T47D (cell line): ENCODE results near the gene RSRC2.
"Not testable (repeated sequence)": the region's sequence is repeated elsewhere in the genome, so short reads cannot be mapped to it uniquely, and the experiment has no call there.

Experiments used
- DNase-seq, 2 experiments: peaks; one replicate each; pipeline versions ENCODE4 v3.0.0 to v3.0.0-alpha.2; 2011 to 2012; ENCODE audit warnings: low read depth in 1 of 2, low spot score in 1 of 2
- JUND ChIP-seq: IDR thresholded peaks from 2 replicates; pipeline ENCODE4 v1.6.1; 2012; ENCODE audit warnings: low read depth
- in situ Hi-C: cut with HindIII; loops from 2 replicates; pipeline ENCODE4 v1.10.0; 2016; ENCODE audit warnings: low sequenced_read_pairs, low pct_unique_long_range_greater_than_20kb

The RSRC2 gene

DNA sequence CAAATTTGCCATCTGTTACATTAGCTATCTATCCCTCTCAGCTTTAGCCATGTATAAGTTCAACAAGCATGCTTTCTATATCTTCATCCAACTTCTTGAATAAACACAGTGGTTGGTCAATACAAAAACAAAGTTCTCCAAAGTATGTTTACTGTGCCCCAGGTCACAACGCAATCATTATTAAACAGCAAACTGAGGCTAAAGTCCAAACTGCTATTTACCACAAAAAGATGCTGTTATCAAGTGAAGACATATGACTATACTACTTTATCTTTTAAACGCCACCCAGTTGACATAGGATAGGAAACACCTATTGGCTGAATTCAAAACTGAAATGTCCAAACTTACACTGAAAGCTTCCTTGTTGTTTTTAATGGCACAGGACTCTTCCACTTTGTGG lies 37.7 kb downstream of the RSRC2 start:
- in situ Hi-C loops = no loop called here
- DNase-seq = no peak
- no peak for TF ChIP-seq JUND

DNA sequence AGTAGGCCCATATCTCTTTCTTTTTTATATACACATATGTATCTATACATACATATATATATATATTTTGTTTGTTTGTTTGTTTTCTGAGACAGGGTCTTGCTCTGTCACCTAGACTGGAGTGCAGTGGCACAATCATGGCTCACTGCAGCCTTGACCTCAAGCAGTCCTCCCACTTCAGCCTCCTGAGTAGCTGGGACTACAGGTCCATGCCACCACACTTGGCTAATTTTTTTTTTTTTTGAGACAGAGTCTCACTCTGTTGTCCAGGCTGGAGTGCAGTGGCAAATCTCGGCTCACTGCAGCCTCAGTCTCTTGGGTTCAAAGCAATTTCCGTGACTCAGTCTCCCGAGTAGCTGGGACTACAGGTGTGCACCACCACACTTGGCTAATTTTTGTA lies 38.9 kb downstream of the RSRC2 start:
- in situ Hi-C loops = not testable (repeated sequence)

DNA sequence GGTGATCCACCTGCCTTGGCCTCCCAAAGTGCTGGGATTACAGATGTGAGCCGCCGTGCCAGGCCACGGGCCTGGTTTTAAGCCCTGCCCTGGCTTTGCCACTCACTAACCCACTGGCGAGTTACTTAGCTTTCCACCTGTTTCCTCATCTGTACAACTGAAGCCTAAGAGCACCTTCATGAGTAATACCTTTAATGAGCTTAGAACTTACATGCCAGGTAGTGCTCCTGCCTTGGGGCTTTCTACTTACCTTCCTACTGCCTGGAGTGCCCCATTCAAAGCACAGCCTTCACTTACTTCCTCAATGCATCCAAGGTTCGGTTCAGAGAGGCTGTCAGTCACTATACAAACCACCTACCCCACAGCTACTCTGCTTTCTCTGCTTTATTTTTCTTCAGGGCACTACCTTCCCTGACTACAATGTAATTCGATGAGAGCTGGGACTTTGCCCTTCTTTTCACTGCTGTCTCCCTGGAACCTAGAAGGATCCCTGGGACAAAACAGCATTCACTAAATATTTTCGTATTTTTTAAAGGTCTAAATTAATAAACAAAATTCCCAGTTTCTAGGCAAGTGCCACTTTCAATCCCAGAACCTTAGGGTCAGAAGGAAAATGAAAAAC lies 39.8 kb downstream of the RSRC2 start:
- no peak for TF ChIP-seq JUND
- in situ Hi-C loops = no loop called here
- DNase-seq = no peak

More for the DNA sequence above, 38.9 kb downstream of the RSRC2 start:
- not testable (repeated sequence) for DNase-seq

DNA sequence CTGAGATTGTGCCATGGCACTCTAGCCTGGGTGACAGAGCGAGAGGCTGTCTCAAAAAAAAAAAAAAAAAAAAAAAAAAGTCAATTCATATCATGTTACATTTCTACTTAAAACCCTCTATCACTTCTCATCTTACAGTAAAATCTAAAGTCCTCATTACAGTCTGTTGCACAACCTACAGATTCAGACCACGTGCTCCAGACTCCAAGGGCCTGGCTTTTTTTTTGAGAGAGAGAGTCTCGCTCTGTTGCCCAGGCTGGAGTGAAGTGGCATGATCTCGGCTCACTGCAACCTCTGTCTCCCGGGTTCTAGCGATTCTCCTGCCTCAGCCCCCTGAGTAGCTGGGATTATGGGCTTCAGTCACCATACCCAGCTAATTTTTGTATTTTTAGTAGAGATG lies 40.4 kb downstream of the RSRC2 start:
- DNase-seq, in situ Hi-C loops: not testable (repeated sequence)

DNA sequence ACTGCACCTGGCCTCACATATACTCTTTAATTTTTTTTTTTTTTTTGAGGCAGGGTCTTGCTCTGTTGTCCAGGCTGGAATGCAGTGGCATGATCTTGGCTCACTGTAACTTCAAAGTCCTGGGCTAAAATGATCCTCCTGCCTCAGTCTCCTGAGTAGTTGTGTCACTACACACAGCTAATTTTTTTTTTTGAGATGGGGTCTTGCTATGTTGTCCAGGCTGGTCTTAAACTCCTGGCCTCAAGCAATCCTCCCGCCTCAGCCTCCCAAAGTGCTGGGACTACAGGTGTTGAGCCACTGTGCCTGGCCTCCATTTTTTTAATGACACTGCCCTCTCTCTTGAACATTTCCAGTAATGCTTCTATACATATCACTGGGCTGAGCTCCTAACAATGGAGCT lies 42.4 kb downstream of the RSRC2 start:
- in situ Hi-C loops, DNase-seq: not testable (repeated sequence)

DNA sequence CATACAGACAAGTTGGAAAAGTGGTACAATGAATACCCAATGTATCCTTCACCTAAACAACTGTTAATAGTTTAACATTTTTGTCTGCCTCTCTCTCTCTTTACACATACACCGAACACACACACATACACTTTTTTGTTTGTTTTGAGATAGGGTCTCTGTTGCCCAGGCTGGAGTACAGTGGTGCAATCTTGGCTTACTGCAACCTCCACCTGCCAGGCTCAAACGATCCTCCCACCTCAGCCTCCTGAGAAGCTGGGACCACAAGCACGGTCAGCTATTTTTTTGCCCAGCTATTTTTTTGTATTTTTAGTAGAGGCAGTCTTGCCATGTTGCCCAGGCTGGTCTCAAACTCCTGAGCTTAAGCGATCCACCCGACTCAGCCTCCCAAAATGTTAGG lies 42.8 kb downstream of the RSRC2 start:
- no peak for TF ChIP-seq JUND
- in situ Hi-C loops = no loop called here
- DNase-seq = no peak

DNA sequence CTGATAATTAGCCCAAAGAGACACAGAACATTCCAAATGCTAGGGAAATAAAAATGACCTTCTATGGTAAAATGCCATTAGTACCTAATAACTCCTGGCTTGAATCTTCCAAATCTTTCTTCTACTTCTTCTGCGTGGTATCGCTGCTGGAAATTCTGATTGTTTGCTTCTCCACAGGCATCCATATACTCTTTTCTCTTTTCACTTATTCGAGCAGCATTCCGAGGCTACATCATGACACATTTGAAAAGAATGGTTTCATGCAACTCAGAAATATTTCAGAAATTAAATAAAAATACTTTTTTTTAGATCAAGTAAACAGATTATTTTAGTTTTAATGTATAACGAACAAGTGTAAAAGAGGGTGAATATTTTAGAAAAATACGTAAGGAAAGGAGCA lies 44.9 kb downstream of the RSRC2 start:
- in situ Hi-C loops = no loop called here
- no peak for TF ChIP-seq JUND
- no peak for DNase-seq

DNA sequence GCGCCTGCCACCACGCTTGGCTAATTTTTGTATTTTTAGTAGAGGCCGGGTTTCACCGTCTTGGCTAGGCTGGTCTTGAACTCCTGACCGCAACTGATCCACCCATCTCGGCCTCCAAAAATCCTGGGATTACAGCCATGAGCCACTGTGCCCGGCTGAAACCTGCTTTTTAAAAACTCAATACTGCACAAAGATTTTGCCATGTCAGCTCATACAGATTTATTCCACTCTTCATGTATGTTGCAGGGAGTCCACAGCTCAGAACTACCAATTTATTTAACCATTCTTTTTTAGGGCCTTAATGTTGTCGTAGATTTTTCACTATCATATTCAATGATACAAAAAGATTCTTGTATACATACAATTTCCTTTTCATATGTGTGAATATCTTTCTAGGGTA lies 46.0 kb downstream of the RSRC2 start:
- no peak for DNase-seq
- TF ChIP-seq JUND = no peak
- in situ Hi-C loops = no loop called here

DNA sequence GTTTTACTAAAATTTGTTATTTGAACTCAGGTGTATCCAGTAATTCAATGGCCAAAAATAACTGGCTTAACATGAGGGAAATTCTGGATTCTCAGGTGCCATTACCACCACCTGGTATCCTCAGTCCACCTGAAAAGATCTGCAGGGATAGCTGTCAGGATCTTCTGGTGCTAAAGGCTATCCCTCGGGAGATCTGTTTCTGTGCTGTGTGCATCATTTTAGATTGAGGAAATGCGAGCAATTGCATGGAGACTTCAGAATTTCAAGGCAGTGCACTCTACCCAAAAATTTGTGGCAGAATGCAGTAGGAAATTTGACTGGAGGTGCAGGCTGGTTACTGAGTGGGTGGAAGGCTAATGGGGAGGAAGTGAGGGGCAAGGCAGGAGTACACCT lies 52.4 kb downstream of the RSRC2 start:
- DNase-seq = no peak

DNA sequence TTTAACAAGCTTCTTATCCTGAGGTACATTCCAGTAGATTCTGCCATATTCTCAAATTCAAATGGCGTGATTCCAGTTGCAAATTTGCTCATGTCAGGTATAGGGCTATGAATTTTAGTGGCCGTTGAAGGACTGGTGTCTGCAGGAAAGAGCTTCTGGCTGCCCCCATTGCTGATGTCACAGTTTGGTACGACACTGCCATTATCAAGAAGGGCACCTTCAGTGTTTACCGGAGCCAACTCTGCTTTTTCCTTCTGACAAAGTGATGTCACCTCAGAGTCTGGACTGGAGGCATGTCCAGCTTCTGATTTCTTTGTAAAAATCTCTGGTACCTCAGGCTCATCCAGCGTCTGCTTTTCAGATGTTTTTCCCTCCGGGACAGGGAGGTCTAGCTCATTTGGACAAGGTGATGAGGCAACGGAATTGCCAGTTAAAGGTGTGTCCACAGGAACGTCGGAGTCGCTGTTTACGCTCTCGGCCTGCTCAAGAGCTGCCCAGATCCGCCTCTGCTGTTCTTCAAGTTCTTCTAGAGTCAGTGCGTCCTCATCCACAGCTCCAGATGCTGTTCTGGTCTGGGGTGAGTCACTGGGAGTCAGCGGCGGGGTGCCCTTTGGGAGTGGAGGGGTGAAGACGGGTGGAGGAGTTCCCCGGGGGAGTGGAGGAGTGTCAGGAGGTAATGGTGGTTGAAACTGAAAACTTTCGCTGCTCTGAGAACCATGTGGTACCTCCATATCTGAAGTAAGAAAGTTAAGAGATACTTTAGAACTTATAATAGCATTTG lies 53.0 kb downstream of the RSRC2 start:
- no peak for DNase-seq
- in situ Hi-C loops = no loop called here
- TF ChIP-seq JUND = no peak

More for the DNA sequence above, 52.4 kb downstream of the RSRC2 start:
- in situ Hi-C loops = no loop called here
- no peak for TF ChIP-seq JUND

DNA sequence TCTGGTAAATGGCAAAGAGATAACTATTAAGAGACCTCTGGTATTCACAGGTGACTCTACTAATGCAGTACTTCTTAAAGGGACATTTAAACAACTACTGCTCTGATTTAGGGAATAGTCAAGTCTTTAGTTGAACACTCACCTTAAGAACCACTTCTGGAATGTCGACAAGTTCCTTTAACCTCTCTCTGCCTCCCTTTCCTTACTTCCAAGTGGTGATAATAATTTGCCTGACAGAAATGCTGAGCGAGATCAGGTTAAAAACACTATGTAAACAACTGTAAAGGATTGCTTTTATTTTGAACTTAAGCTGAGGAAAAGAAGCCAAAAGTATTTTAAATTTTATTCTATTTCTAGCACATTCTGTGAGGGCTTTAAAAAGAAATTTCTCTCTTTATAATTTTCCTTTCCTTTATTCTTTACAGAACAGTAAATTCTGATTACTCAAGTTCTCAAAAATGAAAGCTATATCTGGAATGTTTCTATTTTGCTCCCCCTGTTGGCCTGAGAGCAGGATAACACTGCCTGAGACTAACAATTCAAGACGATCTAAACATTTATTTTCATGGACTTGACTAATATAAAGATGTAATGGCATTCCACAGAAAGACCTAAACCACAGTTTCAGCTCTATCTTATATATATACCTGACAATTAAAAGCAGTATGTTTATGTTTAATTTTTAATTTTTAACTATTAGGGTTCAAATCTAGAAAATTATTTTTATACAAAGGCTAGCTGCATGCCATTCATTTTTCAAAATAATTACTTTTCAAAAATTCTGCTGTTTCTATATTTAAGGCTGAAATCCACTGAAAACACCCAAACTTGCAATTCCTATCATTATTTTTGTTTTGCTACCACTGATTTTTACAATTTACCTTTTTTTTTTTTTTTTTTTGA lies 55.2 kb downstream of the RSRC2 start:
- in situ Hi-C loops = no loop called here

DNA sequence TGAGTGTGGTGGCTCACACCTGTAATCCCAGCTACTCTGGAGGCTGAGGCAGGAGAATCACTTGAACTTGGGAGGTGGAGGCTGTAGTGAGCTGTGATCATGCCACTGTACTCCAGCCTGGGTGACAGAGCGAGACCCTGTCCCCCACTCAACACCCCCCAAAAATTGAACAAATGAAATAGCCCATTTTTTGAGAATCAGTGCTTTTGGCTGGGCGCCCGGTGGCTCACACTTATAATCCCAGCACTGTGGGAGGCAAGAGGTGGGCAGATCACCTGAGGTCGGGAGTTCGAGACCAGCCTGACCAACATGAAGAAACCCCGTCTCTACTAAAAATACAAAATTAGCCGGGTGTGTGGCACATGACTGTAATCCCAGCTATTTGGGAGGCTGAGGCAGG lies 56.2 kb downstream of the RSRC2 start:
- in situ Hi-C loops, DNase-seq: not testable (repeated sequence)

More for the DNA sequence above, 55.2 kb downstream of the RSRC2 start:
- DNase-seq = peak in 1 of 2 experiments; percentile 84
- no peak for TF ChIP-seq JUND

DNA sequence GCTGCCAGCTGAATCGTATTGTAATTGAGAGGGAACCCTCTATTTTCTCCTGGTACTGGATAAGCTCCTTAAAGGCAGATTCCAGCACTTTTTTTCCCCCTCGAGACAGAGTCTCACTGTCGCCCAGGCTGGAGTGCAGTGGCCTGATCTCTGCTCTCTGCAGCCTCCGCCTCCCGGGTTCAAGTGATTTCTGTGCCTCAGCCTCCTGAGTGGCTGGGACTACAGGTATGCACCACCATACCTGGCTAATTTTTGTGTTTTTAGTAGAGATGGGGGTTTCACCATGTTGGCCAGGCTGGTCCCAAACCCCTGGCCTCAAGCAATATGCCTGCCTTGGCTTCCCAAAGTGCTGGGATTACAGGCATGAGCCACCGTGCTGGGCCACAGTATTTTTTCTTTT lies 56.9 kb downstream of the RSRC2 start:
- in situ Hi-C loops, DNase-seq: not testable (repeated sequence)
